ENCODE data around the gene PTPRN2. TPM values are rescaled to one million over a fixed set of nuclear protein-coding genes. Genes with fewer than 3 reads are reported as not detected.
"Not testable (repeated sequence)": the region's sequence is repeated elsewhere in the genome, so short reads cannot be mapped to it uniquely, and the experiment has no call there.

The PTPRN2 gene
- polyA plus RNA-seq, 1 experiment: 0.31 TPM

GRCh38 chr7:158227258-158227984, 360.2 kb downstream of the PTPRN2 start:
- Histone ChIP-seq H3K36me3 (ENCODE audit: control insufficient read depth, insufficient read depth, low read length) (no peaks in the 10 kb centered on the region), H3K27me3 (ENCODE audit: control insufficient read depth, insufficient read depth, low read length) (no peaks in the 10 kb centered on the region), H3K4me3 (ENCODE audit: low read depth, low read length) (no peak overlapping the region)
- DNase-seq (ENCODE audit: low read depth): no peak
- no peak for TF ChIP-seq CTCF (IDR thresholded peaks at IDR 0.05; ENCODE audit: insufficient read depth, low read depth, low read length)
- ChIA-PET CTCF (no interaction called here), POLR2A (no interaction called here)

- TF ChIP-seq CTCF (IDR thresholded peaks at IDR 0.05; ENCODE audit: insufficient read depth, low read depth, low read length): no peak
- ChIA-PET CTCF (no interaction called here), POLR2A (no interaction called here)
- H3K4me3 ChIP-seq (ENCODE audit: low read depth, low read length): no peak overlapping the region
- H3K36me3 ChIP-seq (ENCODE audit: control insufficient read depth, insufficient read depth, low read length): no peaks in the 10 kb centered on the region
- no peaks in the 10 kb centered on the region for H3K27me3 ChIP-seq (ENCODE audit: control insufficient read depth, insufficient read depth, low read length)
- DNase-seq (ENCODE audit: low read depth): no peak
Observed at GRCh38 chr7:158216198-158216597, 371.4 kb downstream of the PTPRN2 start.

- no peak for TF ChIP-seq CTCF (IDR thresholded peaks at IDR 0.05; ENCODE audit: insufficient read depth, low read depth, low read length)
- CTCF ChIA-PET: no interaction called here
Observed at GRCh38 chr7:158209435-158209834, 378.2 kb downstream of the PTPRN2 start.

GRCh38 chr7:158206341-158206740, 381.3 kb downstream of the PTPRN2 start:
- TF ChIP-seq CTCF (IDR thresholded peaks at IDR 0.05; ENCODE audit: insufficient read depth, low read depth, low read length): no peak
- H3K27me3 ChIP-seq (ENCODE audit: control insufficient read depth, insufficient read depth, low read length): no peaks in the 10 kb centered on the region
- no peaks in the 10 kb centered on the region for H3K36me3 ChIP-seq (ENCODE audit: control insufficient read depth, insufficient read depth, low read length)
- no peak overlapping the region for H3K4me3 ChIP-seq (ENCODE audit: low read depth, low read length)
- POLR2A ChIA-PET: no interaction called here
- CTCF ChIA-PET: no interaction called here
- no peak for DNase-seq (ENCODE audit: low read depth)

More at GRCh38 chr7:158209435-158209834, 378.2 kb downstream of the PTPRN2 start:
- DNase-seq (ENCODE audit: low read depth): no peak
- Histone ChIP-seq H3K4me3 (ENCODE audit: low read depth, low read length) (no peak overlapping the region), H3K27me3 (ENCODE audit: control insufficient read depth, insufficient read depth, low read length) (no peaks in the 10 kb centered on the region), H3K36me3 (ENCODE audit: control insufficient read depth, insufficient read depth, low read length) (no peaks in the 10 kb centered on the region)
- POLR2A ChIA-PET: no interaction called here

GRCh38 chr7:158204453-158204852, 383.2 kb downstream of the PTPRN2 start:
- Histone ChIP-seq H3K36me3 (ENCODE audit: control insufficient read depth, insufficient read depth, low read length) (no peaks in the 10 kb centered on the region), H3K4me3 (ENCODE audit: low read depth, low read length) (no peak overlapping the region), H3K27me3 (ENCODE audit: control insufficient read depth, insufficient read depth, low read length) (no peaks in the 10 kb centered on the region)
- DNase-seq (ENCODE audit: low read depth): no peak
- CTCF ChIA-PET: no interaction called here
- TF ChIP-seq CTCF (IDR thresholded peaks at IDR 0.05; ENCODE audit: insufficient read depth, low read depth, low read length): no peak
- POLR2A ChIA-PET: no interaction called here

GRCh38 chr7:158203948-158204347, 383.7 kb downstream of the PTPRN2 start:
- H3K36me3 ChIP-seq (ENCODE audit: control insufficient read depth, insufficient read depth, low read length); DNase-seq (ENCODE audit: low read depth); CTCF ChIA-PET; H3K4me3 ChIP-seq (ENCODE audit: low read depth, low read length); H3K27me3 ChIP-seq (ENCODE audit: control insufficient read depth, insufficient read depth, low read length); POLR2A ChIA-PET: not testable (repeated sequence)

Measured in BJ (cell line).